Activated B cell treated with CpG ODN at 0.5 μM for 24 hours (primary cell): ENCODE results near the gene MRPL27. TPM values are rescaled to one million over a fixed set of nuclear protein-coding genes. Genes with fewer than 3 reads are reported as not detected.
A peak's percentile ranks its signal among the peaks of the same experiment; 100 is the strongest.

Experiments
- ATAC-seq: fragments of 200-7000 bp; cut with Tn5 transposase; one replicate; pipeline ENCODE4 v1.10.0; 2021; ENCODE audit warnings: low read depth, mild to moderate bottlenecking, moderate library complexity
- CTCF ChIA-PET: fragments of 350-600 bp; sonication (Branson Sonifier 250); formaldehyde crosslinking; loops from one replicate; lab custom pipeline; 2021; ENCODE audit warnings: antibody characterized with exemption; lab: Charles Lee
- POLR2A ChIA-PET: fragments of 350-600 bp; sonication (Branson Sonifier 250); formaldehyde crosslinking; loops from one replicate; lab custom pipeline; 2021; ENCODE audit warnings: antibody characterized with exemption; lab: Charles Lee
- DNase-seq: peaks from one replicate; pipeline ENCODE4 v3.0.0; 2022
- H3K27ac Mint-ChIP-seq: one replicate; pipeline ENCODE4 v1.8.0; 2020; ENCODE audit warnings: mixed read lengths
- H3K27me3 Mint-ChIP-seq: one replicate; pipeline ENCODE4 v1.8.0; 2021; ENCODE audit warnings: mixed read lengths
- H3K36me3 Mint-ChIP-seq: one replicate; pipeline ENCODE4 v1.8.0; 2021; ENCODE audit warnings: low read depth, mixed read lengths
- H3K4me1 Mint-ChIP-seq: one replicate; pipeline ENCODE4 v1.8.0; 2021; ENCODE audit warnings: mixed read lengths
- H3K4me3 Mint-ChIP-seq: one replicate; pipeline ENCODE4 v1.8.0; 2020; ENCODE audit warnings: mild to moderate bottlenecking, mixed read lengths
- H3K9me3 Mint-ChIP-seq: one replicate; pipeline ENCODE4 v1.8.0; 2020; ENCODE audit warnings: mixed read lengths
- CTCF ChIP-seq: fragments of 200-600 bp; IDR thresholded peaks from one replicate; pipeline ENCODE4 v1.8.0; 2022; ENCODE audit warnings: antibody characterized with exemption, mild to moderate bottlenecking
- intact Hi-C: fragments of 100-400 bp; cut with micrococcal nuclease; formaldehyde crosslinking; loops from one replicate; pipeline ENCODE4 v1.15.1; 2024
- total RNA-seq: library from RNA; stranded (reverse); gene quantifications from 2 replicates; pipeline ENCODE4 v1.2.3, GENCODE V29; 2022

Gene MRPL27
- total RNA-seq, 1 donor from 2014 or later: 45.0 TPM

- H3K36me3 Mint-ChIP-seq: peaks cover 27% of the 10 kb centered on the region
- peaks cover 23% of the 10 kb centered on the region for H3K4me1 Mint-ChIP-seq
- intact Hi-C loops: loop anchor here (1.0 to 5.0 kb wide), 8 partner anchors 23 to 1491 kb away; partner anchors contain the start of genes ACSF2, EME1, MRPL27 and RSAD1
- ChIA-PET CTCF (interaction anchor here (0.5 to 3.2 kb wide), 18 partner anchors 9 to 1030 kb away, joined by 3 to 29 read pairs (median 4); partner anchors contain the start of genes ACSF2 and RSAD1), POLR2A (interaction anchor here (0.6 to 4.2 kb wide), 19 partner anchors 9 to 469 kb away, joined by 3 to 33 read pairs (median 7); partner anchors contain the start of genes ACSF2, ANKRD40, EME1 and LUC7L3)
- peak overlapping the region; percentile 88 for H3K4me3 Mint-ChIP-seq
- no peaks in the 10 kb centered on the region for H3K27me3 Mint-ChIP-seq
- DNase-seq: no peak
- ATAC-seq: no peak
- peak overlapping the region; percentile 54 for H3K27ac Mint-ChIP-seq
- TF ChIP-seq CTCF: no peak
- H3K9me3 Mint-ChIP-seq: no peaks in the 10 kb centered on the region
These were observed 24.9 kb upstream of the MRPL27 start for GRCh38 chr17:50397919-50398285.

DNA sequence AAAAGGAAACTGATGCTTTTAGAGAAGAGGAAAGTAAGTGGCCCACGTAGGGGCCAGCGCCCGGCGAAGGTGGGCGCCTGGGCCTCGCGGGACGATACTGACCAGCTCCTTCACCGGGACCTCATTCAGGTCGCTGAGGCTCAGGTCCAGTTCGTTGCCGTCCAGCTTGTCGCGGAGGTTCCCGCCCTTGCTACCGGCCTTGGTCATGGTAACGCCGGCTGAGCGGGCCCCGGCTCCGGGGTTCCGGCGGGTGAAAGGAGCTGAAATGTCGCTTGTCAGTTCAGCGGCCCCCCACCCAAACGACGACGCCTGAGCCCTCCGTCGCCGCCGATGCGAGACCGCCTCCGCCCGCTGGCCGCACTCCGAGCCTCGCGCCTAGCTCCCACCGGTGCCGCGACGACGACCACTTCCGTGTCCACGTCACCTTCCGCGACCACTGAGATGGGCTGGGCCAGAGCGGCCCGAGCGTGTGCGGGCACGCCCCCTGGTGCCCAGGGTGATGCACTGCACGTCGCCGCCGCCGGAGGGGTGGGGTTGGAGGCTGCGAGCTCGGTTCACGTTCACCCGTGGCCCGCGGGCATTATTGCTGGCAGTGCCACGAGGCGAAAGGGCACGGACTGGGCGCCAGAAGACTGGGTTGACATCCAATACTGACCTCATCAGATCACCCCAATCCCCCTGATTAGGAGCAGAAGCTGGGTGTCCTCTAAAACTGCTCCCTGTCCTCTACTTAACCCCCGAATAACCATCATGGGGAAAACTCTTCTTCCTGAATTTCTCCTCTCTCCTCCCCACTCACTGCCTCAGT, 24.3 kb upstream of the MRPL27 start, which contains the start of gene LRRC59:
LRRC59 (minus strand) TSS at position 413 of the 808 bp plus-strand sequence; CDS start at position 207, 206 bp downstream.
- H3K9me3 Mint-ChIP-seq: no peaks in the 10 kb centered on the region
- intact Hi-C loops: loop anchor here (1.0 to 5.0 kb wide), 8 partner anchors 24 to 1490 kb away; partner anchors contain the start of genes ACSF2, EME1, MRPL27 and RSAD1

DNA sequence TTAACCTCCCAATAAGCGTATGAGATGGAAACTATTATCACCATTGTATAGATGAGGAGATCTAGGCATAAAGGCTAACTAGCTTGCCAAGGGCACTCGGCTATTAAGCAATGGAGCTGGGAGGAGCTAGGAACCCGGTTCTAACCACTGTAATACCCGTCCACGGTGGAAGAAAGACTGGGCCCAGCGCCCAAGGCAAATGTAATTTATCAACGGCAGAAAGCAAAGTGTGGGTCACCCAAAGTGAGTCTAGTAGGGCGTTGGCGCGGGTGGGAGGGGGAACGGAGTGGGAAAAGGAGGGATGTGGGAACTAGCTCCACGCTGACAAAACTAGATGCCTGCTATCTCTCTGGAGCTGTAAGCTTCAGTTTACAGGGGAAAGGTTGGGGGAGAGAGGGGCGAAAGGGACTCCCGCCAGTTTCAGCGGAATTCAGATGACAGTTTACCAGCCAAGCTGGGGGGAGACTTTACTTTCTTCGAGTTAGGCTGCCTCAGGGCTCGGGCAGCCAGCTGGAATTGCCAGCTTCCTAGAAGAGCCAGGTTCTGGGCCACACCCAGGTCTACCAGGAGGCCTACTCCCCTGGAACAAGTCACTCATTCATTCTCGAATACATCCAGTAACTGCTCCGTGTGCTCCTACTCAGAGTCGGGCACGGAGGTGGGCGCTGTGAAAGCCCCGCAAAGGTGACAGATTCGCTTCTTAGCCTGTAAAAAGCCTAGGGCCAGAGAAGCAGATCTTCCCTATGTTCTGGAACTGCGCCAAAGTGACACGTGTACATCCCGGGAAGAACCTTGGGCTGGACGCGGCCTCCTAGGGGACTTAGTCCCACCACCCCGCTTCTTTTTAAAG, 23.5 kb upstream of the MRPL27 start:
- peaks cover 26% of the 10 kb centered on the region for H3K4me1 Mint-ChIP-seq
- no peak for ATAC-seq
- intact Hi-C loops: loop anchor here (1.0 to 5.0 kb wide), 8 partner anchors 23 to 1489 kb away; partner anchors contain the start of genes ACSF2, EME1, MRPL27 and RSAD1

More for the DNA sequence above, 24.3 kb upstream of the MRPL27 start, which contains the start of gene LRRC59:
- CTCF ChIA-PET: interaction anchor here (0.5 to 3.2 kb wide), 22 partner anchors 9 to 1030 kb away, joined by 3 to 29 read pairs (median 4); partner anchors contain the start of genes ACSF2, EME1, MRPL27 and RSAD1
- H3K27me3 Mint-ChIP-seq: no peaks in the 10 kb centered on the region
- H3K27ac Mint-ChIP-seq: peak within 1 kb of the TSS; percentile 76
- POLR2A ChIA-PET: interaction anchor here (0.6 to 4.2 kb wide), 23 partner anchors 9 to 470 kb away, joined by 3 to 33 read pairs (median 5); partner anchors contain the start of genes ACSF2, ANKRD40, EME1 and LUC7L3
- H3K36me3 Mint-ChIP-seq: peaks cover 33% of the 10 kb centered on the region
- peak; percentile 100 for ATAC-seq
- peaks cover 23% of the 10 kb centered on the region for H3K4me1 Mint-ChIP-seq
- DNase-seq: peak; percentile 95
- peak; percentile 76 for TF ChIP-seq CTCF
- H3K4me3 Mint-ChIP-seq: peak within 1 kb of the TSS; percentile 88

DNA sequence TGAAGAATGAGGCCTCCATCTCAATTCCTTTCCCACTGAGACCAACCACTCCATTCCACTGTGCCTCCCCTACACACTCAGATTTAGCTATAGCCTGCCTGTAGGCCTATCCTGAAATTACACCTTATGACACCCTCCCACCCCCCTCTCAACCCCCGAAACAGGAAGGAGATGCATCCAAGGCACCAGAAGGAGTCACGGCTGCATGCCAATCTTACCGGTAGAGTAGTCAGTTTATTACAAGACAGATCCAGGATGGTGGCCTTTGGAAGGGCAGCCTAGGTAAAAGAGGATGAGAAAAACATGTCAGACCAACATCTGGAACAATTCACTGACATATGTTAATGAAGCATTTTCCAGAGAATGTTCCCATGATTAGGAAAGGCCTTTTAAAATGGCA, 21.7 kb upstream of the MRPL27 start:
- ChIA-PET POLR2A (interaction anchor here (0.7 kb wide), 1 partner anchor 904 kb away, joined by 4 read pairs; no protein-coding TSS in a partner anchor), CTCF (no interaction called here)
- intact Hi-C loops: loop anchor here (5.0 kb wide), 2 partner anchors 32 to 1487 kb away; partner anchors contain the start of gene UBE2Z
- ATAC-seq: no peak
- H3K4me1 Mint-ChIP-seq: peaks cover 35% of the 10 kb centered on the region
- peaks cover 56% of the 10 kb centered on the region for H3K36me3 Mint-ChIP-seq
- no peak for TF ChIP-seq CTCF
- H3K4me3 Mint-ChIP-seq: no peak overlapping the region
- no peaks in the 10 kb centered on the region for H3K9me3 Mint-ChIP-seq
- H3K27ac Mint-ChIP-seq: no peak overlapping the region
- no peak for DNase-seq
- H3K27me3 Mint-ChIP-seq: no peaks in the 10 kb centered on the region

More for the DNA sequence above, 23.5 kb upstream of the MRPL27 start:
- peak overlapping the region; percentile 88 for H3K4me3 Mint-ChIP-seq
- no peaks in the 10 kb centered on the region for H3K27me3 Mint-ChIP-seq
- TF ChIP-seq CTCF: no peak
- H3K36me3 Mint-ChIP-seq: peaks cover 40% of the 10 kb centered on the region
- no peaks in the 10 kb centered on the region for H3K9me3 Mint-ChIP-seq
- CTCF ChIA-PET: interaction anchor here (0.7 to 3.2 kb wide), 20 partner anchors 8 to 87 kb away, joined by 3 to 29 read pairs (median 5); partner anchors contain the start of genes ACSF2, EME1, MRPL27 and RSAD1
- POLR2A ChIA-PET: interaction anchor here (0.5 to 4.2 kb wide), 20 partner anchors 8 to 470 kb away, joined by 3 to 33 read pairs (median 6); partner anchors contain the start of genes ACSF2, EME1, LUC7L3 and MRPL27
- no peak for DNase-seq
- H3K27ac Mint-ChIP-seq: peak overlapping the region; percentile 76
